Measurements from ENCODE around the gene KPNA6.
A peak's percentile ranks its signal among the peaks of the same experiment; 100 is the strongest.

GRCh38 chr1:32221980-32222755, 114.3 kb downstream of the KPNA6 start, which contains the start of the genes EIF3I and TMEM234:
- peak; percentile 79 for TF ChIP-seq POLR2A (IDR thresholded peaks at IDR 0.05)
- no peak for TF ChIP-seq CTCF (IDR thresholded peaks at IDR 0.05)

Measured in breast epithelium (tissue), 3 donors.